Neutrophil (primary cell): ENCODE measurements around the gene INS.

ENCODE experiments used
- H3K27ac ChIP-seq: fragments of 200-600 bp; sonication (generic); 2 replicates; pipeline ENCODE4 v1.5.1; 2016; ENCODE audit warnings: mild to moderate bottlenecking, moderate library complexity
- H3K27me3 ChIP-seq: fragments of 200-600 bp; sonication (generic); 2 replicates; pipeline ENCODE4 v1.6.0; 2016; ENCODE audit warnings: mild to moderate bottlenecking
- H3K36me3 ChIP-seq: fragments of 200-600 bp; sonication (generic); 2 replicates; pipeline ENCODE4 v1.5.1; 2017
- H3K4me1 ChIP-seq, 2 experiments: fragments of 200-600 bp in 1 of 2; sonication (generic) in 1 of 2; 1 replicate in 1 of 2; 2 replicates in 1 of 2; pipeline versions ENCODE4 v1.5.1 to v1.6.1; 2013 to 2016; ENCODE audit warnings: low read depth in 1 of 2, low read length in 1 of 2, mild to moderate bottlenecking in 1 of 2, moderate library complexity in 1 of 2; ENCODE audit not compliant: control insufficient read depth in 1 of 2, insufficient read depth in 1 of 2
- H3K4me3 ChIP-seq, 2 experiments: fragments of 200-600 bp in 1 of 2; sonication (generic) in 1 of 2; 1 replicate in 1 of 2; 2 replicates in 1 of 2; pipeline ENCODE4 v1.5.1; 2013 to 2016; ENCODE audit warnings: low read depth in 1 of 2, low read length in 1 of 2, mild to moderate bottlenecking in 1 of 2, moderate library complexity in 1 of 2
- H3K9me3 ChIP-seq: fragments of 200-600 bp; sonication (generic); 2 replicates; pipeline ENCODE4 v1.5.1; 2016
- TF ChIP-seq, protein P1 (sequence below): fragments of 200-600 bp; sonication (generic); IDR thresholded peaks from 2 replicates; pipeline ENCODE4 v1.5.1; 2016; ENCODE audit warnings: antibody characterized with exemption

The INS gene

DNA sequence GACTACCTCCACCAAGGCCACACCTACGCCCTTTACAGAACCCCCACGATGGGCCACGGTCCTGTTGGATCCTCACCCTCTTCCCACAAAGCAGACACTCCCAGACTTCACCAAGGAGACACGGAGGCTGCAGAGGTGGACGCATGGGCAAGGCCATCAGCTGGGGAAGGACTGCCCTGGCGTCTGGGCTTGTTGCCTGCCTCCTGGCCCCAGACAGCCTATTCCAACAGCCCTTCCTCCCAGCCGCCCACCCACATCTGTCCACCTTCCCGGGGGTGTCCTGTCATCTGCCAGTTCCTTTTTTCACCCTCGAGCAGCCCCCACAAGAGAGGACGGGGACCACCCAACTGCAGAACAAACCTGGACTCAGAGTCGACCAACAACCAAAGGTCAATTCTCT is 39.5 kb upstream of the INS start:
- TF ChIP-seq, protein P1, sequence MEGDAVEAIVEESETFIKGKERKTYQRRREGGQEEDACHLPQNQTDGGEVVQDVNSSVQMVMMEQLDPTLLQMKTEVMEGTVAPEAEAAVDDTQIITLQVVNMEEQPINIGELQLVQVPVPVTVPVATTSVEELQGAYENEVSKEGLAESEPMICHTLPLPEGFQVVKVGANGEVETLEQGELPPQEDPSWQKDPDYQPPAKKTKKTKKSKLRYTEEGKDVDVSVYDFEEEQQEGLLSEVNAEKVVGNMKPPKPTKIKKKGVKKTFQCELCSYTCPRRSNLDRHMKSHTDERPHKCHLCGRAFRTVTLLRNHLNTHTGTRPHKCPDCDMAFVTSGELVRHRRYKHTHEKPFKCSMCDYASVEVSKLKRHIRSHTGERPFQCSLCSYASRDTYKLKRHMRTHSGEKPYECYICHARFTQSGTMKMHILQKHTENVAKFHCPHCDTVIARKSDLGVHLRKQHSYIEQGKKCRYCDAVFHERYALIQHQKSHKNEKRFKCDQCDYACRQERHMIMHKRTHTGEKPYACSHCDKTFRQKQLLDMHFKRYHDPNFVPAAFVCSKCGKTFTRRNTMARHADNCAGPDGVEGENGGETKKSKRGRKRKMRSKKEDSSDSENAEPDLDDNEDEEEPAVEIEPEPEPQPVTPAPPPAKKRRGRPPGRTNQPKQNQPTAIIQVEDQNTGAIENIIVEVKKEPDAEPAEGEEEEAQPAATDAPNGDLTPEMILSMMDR: no peak
- Histone ChIP-seq H3K27me3 (peaks cover 11% of the 10 kb centered on the region), H3K4me1 (no peaks in the 10 kb centered on the region), H3K36me3 (no peaks in the 10 kb centered on the region), H3K4me3 (no peak overlapping the region), H3K27ac (no peak overlapping the region), H3K9me3 (no peaks in the 10 kb centered on the region)

DNA sequence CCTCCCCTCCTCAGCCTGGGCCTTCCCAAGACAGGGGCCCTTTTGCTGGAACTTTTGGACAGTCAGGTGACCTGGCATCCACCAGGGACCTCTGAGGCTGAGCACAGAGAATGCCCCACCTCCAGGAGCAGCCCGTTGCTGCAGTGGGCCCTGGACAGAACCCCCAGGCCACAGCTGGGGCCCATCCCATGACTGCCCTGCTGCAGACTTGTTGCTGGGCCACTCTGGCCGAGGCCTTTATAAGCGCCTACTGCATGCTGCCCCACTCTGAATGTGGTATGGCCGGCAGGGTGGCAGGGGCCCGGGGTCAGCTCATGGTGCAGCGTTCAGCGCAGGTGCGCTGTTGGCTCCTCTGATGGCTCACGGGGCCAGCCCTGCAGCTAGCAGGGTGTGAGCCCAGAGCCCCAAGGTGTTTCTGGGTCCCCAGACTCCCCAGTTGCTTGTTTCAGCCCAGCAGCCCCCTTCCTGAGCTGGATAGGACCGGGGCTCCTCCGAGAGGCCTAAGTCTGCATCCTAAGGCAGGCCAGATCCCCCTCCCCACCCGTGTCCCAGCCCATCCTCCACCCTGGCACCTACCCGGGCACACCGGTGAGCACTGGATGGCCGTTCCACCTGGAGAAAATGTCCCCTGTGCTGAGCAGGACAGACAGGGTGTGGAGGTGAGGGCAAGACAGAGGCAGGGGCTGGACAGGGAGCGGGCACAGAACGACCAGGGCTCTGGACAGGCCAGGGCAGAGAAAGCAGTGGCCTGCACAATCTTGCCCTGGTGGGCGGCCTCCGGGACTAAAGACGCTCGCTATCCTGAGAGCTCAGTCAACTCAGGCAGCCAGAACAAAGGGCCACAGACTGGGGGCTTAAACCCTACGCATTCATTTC is 38.7 kb upstream of the INS start:
- TF ChIP-seq, protein P1: no peak
- no peak overlapping the region for H3K27ac ChIP-seq
- H3K27me3 ChIP-seq: peaks cover 11% of the 10 kb centered on the region
- no peaks in the 10 kb centered on the region for H3K4me1 ChIP-seq
- H3K36me3 ChIP-seq: no peaks in the 10 kb centered on the region
- no peaks in the 10 kb centered on the region for H3K9me3 ChIP-seq
- H3K4me3 ChIP-seq: no peak overlapping the region

DNA sequence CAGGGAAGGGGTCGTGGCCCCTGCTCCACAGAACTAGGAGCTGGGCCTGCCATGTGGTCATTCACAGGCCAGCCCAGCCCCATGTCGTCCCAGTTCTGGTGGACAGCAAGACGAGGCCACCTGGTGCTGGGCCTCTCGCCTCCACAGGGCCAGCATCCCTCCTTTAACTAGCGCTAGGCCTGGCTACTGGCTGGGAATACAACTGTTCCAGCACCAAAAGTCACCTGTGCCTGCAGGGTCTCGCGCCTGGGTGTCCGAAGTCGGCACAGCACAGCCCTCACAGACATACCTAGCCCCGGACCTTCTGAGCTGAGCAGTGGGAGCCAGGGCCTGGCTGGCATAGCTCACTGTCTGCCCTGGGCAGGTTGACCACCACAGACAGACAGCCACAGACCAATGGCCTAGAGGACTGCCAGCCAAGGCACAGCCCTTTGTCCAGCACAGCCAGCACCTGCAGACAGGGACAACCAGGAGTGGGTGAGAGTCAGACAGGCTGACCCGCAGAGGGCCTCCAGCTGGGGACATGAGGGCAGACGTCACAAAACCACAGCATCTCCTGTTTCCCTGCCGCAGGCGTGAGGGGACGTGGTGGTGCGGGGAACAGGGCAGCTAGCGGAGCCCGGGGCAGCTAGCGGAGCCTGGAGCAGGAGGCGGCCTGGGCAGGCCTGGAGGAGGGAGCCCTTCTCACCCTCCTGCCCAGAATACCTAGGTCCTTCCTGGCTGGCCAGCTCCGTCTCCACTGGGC is 37.8 kb upstream of the INS start:
- no peak overlapping the region for H3K27ac ChIP-seq
- H3K4me3 ChIP-seq: no peak overlapping the region
- no peaks in the 10 kb centered on the region for H3K36me3 ChIP-seq
- no peaks in the 10 kb centered on the region for H3K9me3 ChIP-seq
- TF ChIP-seq, protein P1: no peak
- no peaks in the 10 kb centered on the region for H3K4me1 ChIP-seq
- H3K27me3 ChIP-seq: peaks cover 11% of the 10 kb centered on the region

DNA sequence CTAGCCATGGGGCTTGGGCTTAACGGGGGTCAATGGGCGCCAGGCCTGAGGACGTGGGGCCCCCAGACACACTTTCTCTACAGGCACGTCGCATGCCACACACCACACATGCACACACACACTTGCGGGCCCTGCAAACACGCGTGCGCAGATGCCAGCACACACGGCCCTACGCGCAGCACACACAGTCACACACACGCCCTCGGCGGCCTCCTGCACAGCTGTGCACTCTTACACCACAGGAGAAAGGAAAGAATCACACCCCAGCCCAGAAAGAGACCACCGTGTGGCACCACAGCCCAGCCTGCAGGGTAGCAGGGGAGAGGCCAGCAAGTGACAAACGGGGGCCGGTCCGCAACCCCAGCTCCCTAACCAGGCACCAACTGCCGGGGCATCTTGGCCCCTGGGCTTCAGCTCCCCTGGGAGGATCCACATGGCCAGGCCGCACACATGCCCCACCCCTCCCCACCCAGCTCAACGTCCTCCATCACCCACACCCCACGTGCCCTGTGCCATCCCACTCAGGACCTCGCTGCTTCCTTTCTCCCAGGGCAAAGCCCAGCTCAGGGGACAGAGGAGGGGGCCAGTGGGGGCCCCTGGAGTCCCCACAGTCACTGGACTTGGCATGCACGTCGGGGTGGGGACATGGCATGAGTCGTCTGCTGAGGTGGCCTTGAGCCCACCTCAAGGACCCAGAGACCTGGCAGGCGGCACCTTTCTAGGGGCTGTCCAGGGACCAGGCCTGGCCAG is 36.9 kb upstream of the INS start:
- peaks cover 11% of the 10 kb centered on the region for H3K27me3 ChIP-seq
- no peak overlapping the region for H3K27ac ChIP-seq
- no peaks in the 10 kb centered on the region for H3K4me1 ChIP-seq
- no peaks in the 10 kb centered on the region for H3K36me3 ChIP-seq
- no peaks in the 10 kb centered on the region for H3K9me3 ChIP-seq
- no peak overlapping the region for H3K4me3 ChIP-seq
- TF ChIP-seq, protein P1: no peak

DNA sequence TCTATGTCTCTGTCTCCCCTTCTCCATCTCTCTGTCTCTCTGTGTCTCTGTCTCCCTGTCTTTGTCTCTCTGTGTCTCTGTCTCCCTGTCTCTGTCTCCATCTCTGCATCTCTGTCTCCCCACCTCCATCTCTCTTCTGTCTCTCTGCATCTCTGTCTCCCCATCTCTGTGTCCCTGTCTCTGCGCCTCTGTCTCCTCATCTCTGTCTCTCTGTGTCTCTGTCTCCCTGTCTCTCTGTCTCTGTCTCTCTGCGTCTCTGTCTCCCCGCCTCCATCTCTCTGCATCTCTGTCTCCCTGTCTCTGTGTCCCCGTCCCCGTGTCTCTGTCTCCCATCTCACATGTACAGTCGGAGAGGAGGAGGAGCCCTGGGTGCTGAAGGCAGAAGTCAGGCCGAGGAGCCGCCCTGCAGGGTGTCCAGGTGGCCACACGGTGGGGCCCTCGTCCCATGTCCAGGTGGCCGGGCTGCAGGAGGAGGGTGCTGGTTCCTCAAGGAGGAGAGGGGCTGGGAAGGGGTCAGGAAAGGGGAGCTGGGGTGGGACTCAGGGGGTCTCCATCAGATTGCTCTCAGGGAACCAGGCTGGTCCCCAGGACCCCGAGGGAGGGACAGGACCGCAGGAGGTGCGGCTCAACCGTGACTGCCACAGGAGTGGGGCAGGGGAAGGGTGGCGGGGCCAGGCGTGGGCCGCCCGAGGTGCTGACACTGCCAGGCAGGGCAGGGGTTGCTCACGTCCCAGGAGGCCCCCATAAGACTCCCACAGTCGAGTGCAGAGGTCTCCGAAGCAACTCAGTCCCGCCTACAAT is 36.2 kb upstream of the INS start:
- TF ChIP-seq, protein P1: peak; percentile 90
- Histone ChIP-seq H3K4me3 (no peak overlapping the region), H3K27ac (no peak overlapping the region), H3K4me1 (no peaks in the 10 kb centered on the region), H3K27me3 (peaks cover 5% of the 10 kb centered on the region), H3K9me3 (no peaks in the 10 kb centered on the region), H3K36me3 (no peaks in the 10 kb centered on the region)
